GM19395 (cell line): Measurements from ENCODE around the gene MINDY2.
A peak's percentile ranks its signal among the peaks of the same experiment; 100 is the strongest.
"Not testable (repeated sequence)": the region's sequence is repeated elsewhere in the genome, so short reads cannot be mapped to it uniquely, and the experiment has no call there.

Source experiments
- ATAC-seq: cut with Tn5 transposase; IDR thresholded peaks from one replicate; pipeline ENCODE4 v1.9.1; 2021; ENCODE audit warnings: mild to moderate bottlenecking, moderate library complexity; ENCODE audit not compliant: unreplicated experiment

Gene MINDY2

GRCh38 chr15:58877999-58878825 lies 107.1 kb downstream of the MINDY2 start:
- ATAC-seq = no peak

GRCh38 chr15:58880320-58880719 lies 109.2 kb downstream of the MINDY2 start:
- peak; percentile 57 for ATAC-seq

GRCh38 chr15:58882243-58882642 lies 111.1 kb downstream of the MINDY2 start:
- ATAC-seq = no peak

- ATAC-seq = not testable (repeated sequence)
These were observed 112.8 kb downstream of the MINDY2 start for GRCh38 chr15:58883926-58884325.

GRCh38 chr15:58886921-58887320 lies 115.8 kb downstream of the MINDY2 start:
- no peak for ATAC-seq

- ATAC-seq = no peak
These were observed 118.3 kb downstream of the MINDY2 start for GRCh38 chr15:58889363-58889762.

GRCh38 chr15:58898150-58898680 lies 127.1 kb downstream of the MINDY2 start:
- ATAC-seq = no peak

GRCh38 chr15:58900631-58901030 lies 129.5 kb downstream of the MINDY2 start:
- ATAC-seq = no peak

GRCh38 chr15:58908550-58909309 lies 137.6 kb downstream of the MINDY2 start:
- no peak for ATAC-seq

- ATAC-seq = no peak
These were observed 138.5 kb downstream of the MINDY2 start for GRCh38 chr15:58909616-58910015.

GRCh38 chr15:58910456-58910855 lies 139.4 kb downstream of the MINDY2 start:
- no peak for ATAC-seq
